Ovary (tissue), 3 donors: ENCODE measurements around the gene SPPL3.

Experiments used
- CTCF ChIP-seq, 3 donors: fragments of 450-650 bp in 2 of 3; fragments of 200-600 bp in 1 of 3; IDR thresholded peaks; one replicate each; pipeline versions ENCODE4 v1.5.1 to v1.8.0; 2016 to 2022; ENCODE audit warnings: antibody characterized with exemption in 3 of 3, mild to moderate bottlenecking in 1 of 3
- EP300 ChIP-seq: sonication (generic); formaldehyde crosslinking; IDR thresholded peaks from one replicate; pipeline ENCODE4 v1.6.1; 2017; ENCODE audit warnings: antibody characterized with exemption
- POLR2A ChIP-seq: fragments of 450-650 bp; IDR thresholded peaks from one replicate; pipeline ENCODE4 v1.6.1; 2017; ENCODE audit warnings: antibody characterized with exemption, mild to moderate bottlenecking, moderate library complexity
- donor health status: DM: no; HTN: no; CAD: no.

- TF ChIP-seq POLR2A (no peak), CTCF (IDR thresholded peaks at IDR 0.05) (no peak), EP300 (no peak)
Measured at GRCh38 chr12:120872487-120872886, 31.7 kb downstream of the SPPL3 start.
